Measurements from ENCODE around the gene KCNK6.
A peak's percentile ranks its signal among the peaks of the same experiment; 100 is the strongest.
"Not testable (repeated sequence)": the region's sequence is repeated elsewhere in the genome, so short reads cannot be mapped to it uniquely, and the experiment has no call there.

KCNK6 gene

GRCh38 chr19:38326591-38326990 is 6.9 kb downstream of the KCNK6 start:
- no peak for DNase-seq

DNA sequence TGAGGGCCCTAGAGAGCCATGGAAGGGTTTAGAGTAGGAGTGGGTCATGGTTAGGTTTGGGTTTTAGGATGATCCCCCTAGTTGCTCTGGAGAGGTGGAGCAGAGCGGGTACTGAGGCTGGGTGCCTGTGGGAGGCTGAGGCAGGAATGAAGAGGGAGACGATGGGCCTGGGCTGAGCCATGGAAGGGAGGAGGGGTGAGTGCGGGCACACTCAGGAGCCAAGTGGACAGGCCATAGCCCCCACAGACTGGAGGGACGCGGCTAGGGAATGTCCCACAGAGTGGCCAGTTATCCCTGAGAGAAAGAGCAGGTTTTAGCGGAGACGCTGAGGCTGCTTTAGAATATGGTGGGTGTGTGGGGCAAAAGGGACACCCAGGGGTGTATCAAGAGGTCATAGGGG is 10.0 kb downstream of the KCNK6 start:
- no peak for DNase-seq

DNA sequence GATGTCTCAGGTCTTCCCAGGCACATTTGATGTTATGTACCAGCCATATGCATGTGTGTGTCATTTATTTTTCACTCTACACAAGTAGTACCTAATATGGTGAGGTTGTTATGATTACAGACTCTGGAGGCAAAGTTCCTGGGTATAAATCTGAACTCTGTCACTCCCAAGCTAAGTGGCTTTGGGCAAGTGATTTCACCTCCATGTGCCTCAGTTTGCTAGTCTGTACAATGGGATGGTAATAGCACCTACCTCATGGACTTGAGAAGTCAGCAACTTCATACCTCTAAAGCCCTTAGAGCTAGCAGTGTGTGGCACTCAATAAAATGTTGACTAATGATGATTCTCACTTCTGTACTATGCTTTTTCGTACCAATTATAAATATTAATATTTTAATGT is 12.1 kb downstream of the KCNK6 start:
- no peak for DNase-seq

GRCh38 chr19:38333245-38333644 is 13.6 kb downstream of the KCNK6 start:
- no peak for DNase-seq

- peak; percentile 94 for DNase-seq
Measured at GRCh38 chr19:38335949-38336637, 16.4 kb downstream of the KCNK6 start.

- DNase-seq = peak; percentile 95
Measured at GRCh38 chr19:38336638-38337359, 17.2 kb downstream of the KCNK6 start.

GRCh38 chr19:38337360-38337653 is 17.7 kb downstream of the KCNK6 start:
- DNase-seq = no peak

DNA sequence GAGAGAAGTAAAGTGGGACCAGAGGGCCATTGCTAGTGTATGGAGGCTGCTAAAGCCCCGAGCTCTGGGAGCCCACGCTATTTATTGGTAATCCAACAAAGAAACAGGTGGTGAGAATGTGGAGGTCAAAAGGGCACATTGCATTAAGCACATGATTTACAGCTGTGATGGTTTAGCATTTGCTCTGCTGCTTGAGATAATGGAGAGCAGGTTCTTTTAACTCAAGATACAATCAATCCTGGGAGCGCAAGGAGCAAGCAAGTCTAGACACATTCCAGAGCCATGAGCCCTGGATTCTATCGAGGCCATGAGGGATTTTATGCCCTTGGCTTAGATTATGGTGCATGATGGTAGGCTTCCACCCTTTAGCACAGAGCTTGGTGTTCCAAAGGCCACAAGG is 19.4 kb downstream of the KCNK6 start:
- not testable (repeated sequence) for DNase-seq

GRCh38 chr19:38340927-38341326 is 21.3 kb downstream of the KCNK6 start:
- no peak for DNase-seq

DNA sequence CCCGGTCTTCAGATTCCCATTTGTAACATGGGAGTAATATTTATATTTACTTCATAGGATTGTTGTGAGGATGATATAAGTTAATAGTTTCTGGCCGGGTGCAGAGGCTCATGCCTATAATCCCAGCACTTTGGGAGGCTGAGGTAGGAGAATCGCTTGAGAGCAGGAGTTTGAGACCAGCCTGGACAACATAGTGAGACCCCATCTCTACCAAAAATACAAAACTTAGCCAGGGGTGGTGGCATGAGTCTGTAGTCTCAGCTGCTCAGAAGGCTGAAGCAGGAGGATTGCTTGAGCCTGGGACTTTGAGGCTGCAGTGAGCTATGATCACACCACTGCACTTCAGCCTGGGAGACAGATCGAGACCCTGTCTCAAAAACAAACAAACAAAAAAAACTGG is 27.2 kb downstream of the KCNK6 start:
- no peak for DNase-seq

GRCh38 chr19:38350883-38351282 is 31.2 kb downstream of the KCNK6 start:
- no peak for DNase-seq

GRCh38 chr19:38351865-38352395 is 32.3 kb downstream of the KCNK6 start:
- DNase-seq = no peak

GRCh38 chr19:38352611-38353010 is 33.0 kb downstream of the KCNK6 start:
- no peak for DNase-seq

GRCh38 chr19:38355728-38356725 is 36.4 kb downstream of the KCNK6 start:
- DNase-seq = no peak

DNA sequence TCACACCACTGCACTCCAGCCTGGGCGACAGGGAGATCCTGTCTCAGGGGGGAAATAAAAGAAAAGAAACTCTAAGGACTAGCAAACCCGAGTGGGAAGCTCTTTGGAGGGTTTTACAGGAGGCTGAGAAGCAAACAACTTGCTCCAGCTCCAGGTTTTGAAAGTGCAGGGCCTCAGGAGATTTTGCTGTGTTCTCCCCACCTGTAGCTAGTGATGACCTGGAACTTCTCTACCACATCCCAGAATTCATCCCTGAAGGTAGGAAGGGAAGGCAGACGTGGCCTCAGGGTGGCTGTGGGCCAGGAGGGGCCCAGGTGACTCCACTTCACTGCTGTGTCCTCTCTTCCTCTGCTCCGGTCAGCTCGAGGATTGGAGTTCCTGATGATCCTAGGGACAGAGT is 38.4 kb downstream of the KCNK6 start:
- no peak for DNase-seq

DNA sequence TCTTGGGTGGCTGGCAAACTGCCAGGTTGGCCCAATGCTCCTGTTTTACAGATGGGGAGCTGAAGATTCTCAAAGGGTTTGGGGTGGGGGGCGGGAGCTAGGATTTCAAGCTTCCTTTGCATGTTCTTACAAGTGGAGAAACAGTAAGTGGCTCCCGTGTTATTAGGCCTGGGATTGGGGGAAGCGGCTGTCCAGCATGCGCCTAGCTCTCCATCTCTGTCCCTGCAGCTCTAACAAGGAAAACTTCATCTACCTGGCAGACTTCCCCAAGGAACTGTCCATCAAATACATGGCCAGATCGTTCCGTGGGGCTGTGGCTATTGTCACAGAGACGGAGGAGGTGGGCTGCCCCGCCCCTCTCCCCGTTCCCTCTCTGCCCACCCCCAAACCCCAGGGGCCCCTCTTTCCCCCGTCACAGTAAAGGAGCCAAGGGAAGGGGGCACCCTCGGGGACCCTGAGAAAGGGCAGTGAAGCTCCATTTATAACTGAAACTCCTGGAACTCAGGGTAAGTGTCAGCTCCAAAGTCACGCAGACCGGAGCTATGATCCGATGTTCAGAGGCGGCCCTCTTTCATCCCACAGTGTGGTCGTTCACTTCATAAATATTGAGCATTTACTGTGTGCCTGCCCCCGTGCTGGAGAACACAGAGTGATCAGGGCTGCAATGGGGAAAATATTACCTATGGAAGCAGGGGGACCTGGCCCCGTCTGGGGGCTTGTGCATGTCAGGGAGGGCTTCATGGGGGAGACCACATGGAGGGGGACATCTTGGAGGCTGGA is 39.8 kb downstream of the KCNK6 start:
- no peak for DNase-seq

- no peak for DNase-seq
Measured at GRCh38 chr19:38360351-38360750, 40.7 kb downstream of the KCNK6 start.

- DNase-seq = no peak
Measured at GRCh38 chr19:38360839-38361631, 41.4 kb downstream of the KCNK6 start.

GRCh38 chr19:38361633-38362075 is 42.0 kb downstream of the KCNK6 start:
- DNase-seq = peak; percentile 57

DNA sequence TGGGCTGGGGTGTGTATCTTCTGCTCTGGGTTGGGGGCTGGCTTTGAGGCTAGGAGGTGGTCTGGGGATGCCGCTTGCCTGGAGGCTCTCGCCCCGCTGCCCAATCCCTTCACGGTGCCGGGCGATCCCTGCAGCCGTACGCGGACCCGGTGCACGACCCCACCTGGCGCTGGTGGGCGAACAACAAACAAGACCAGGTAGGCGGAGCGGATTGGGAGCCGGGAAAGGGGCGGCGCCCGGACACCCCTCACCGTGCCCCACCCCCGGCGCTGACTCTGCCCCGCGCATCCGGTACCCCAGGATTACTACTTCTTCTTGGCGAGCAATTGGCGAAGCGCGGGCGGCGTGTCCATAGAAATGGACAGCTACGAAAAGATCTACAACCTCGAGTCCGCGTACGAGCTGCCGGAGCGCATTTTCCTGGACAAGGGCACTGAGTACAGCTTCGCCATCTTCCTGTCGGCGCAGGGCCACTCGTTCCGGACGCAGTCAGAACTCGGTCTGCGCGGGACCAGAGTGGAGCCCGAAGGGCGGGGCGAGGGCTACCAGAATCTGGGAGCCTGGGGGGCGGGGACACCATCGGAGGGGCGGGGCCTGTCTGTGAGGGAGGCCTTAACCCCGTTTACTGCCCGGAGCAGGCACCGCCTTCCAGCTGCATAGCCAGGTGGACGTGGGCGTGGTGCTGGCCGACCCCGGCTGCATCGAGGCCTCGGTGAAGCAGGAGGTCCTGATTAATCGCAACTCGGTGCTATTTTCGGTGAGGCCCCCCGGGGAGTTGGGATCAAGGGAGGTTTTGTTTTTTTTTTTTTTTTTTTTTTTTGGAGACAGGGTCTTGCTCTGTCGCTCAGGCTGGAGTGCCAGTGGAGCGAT is 42.7 kb downstream of the KCNK6 start:
- peak; percentile 66 for DNase-seq
